Esophagus muscularis mucosa (tissue), 4 donors: ENCODE data around the gene SERPINH1. TPM values are rescaled to one million over a fixed set of nuclear protein-coding genes. Genes with fewer than 3 reads are reported as not detected.

Experiments
- DNase-seq: peaks from one replicate; pipeline ENCODE4 v3.0.0-alpha.2; 2017; ENCODE audit errors: extremely low spot score
- H3K27ac ChIP-seq, 4 donors: fragments of 200-600 bp; sonication (generic); replicated peaks in 1 of 4; 1 replicate in 3 of 4; 2 replicates in 1 of 4; pipeline ENCODE4 v1.5.1; 2016 to 2019; ENCODE audit warnings: mild to moderate bottlenecking in 1 of 4
- H3K27me3 ChIP-seq, 4 donors: fragments of 200-600 bp; sonication (generic); one replicate each; pipeline versions ENCODE4 v1.5.1 to v1.6.0; 2016 to 2019
- H3K36me3 ChIP-seq, 4 donors: fragments of 200-600 bp; sonication (generic); one replicate each; pipeline ENCODE4 v1.5.1; 2016 to 2019
- H3K4me1 ChIP-seq, 4 donors: fragments of 200-600 bp; sonication (generic); one replicate each; pipeline ENCODE4 v1.5.1; 2016 to 2019
- H3K4me3 ChIP-seq, 4 donors: fragments of 200-600 bp; sonication (generic); 1 replicate in 2 of 4; 2 replicates in 2 of 4; pipeline ENCODE4 v1.5.1; 2016 to 2019; ENCODE audit warnings: mild to moderate bottlenecking in 4 of 4, moderate library complexity in 1 of 4
- H3K9me3 ChIP-seq, 4 donors: fragments of 200-600 bp; sonication (generic); 1 replicate in 3 of 4; 2 replicates in 1 of 4; pipeline ENCODE4 v1.5.1; 2016 to 2019
- CTCF ChIP-seq, 3 experiments: fragments of 200-600 bp in 2 of 3; fragments of 450-650 bp in 1 of 3; sonication (generic) in 2 of 3; IDR thresholded peaks; one replicate each; pipeline ENCODE4 v1.5.1; 2017 to 2019; ENCODE audit warnings: antibody characterized with exemption in 3 of 3, mild to moderate bottlenecking in 2 of 3, moderate library complexity in 1 of 3
- EP300 ChIP-seq: sonication (generic); formaldehyde crosslinking; IDR thresholded peaks from one replicate; pipeline ENCODE4 v1.6.1; 2017; ENCODE audit warnings: antibody characterized with exemption
- POLR2A ChIP-seq: fragments of 450-650 bp; IDR thresholded peaks from one replicate; pipeline ENCODE4 v1.6.1; 2017; ENCODE audit warnings: antibody characterized with exemption, moderate library complexity, mild to moderate bottlenecking, low read depth
- POLR2AphosphoS5 ChIP-seq, 2 donors: sonication (generic); formaldehyde crosslinking; IDR thresholded peaks; one replicate each; pipeline ENCODE4 v1.6.1; 2017; ENCODE audit warnings: antibody characterized with exemption in 2 of 2
- WGBS: methylation state at CpG from one replicate; pipeline ENCODE4 v1.1.5; 2018; 5-methylcytosine and 5-hydroxymethylcytosine counted together
- intact Hi-C: fragments of 100-400 bp; cut with DNase I; formaldehyde crosslinking; loops from one replicate; pipeline ENCODE4 v1.15.1; 2023
- total RNA-seq, 4 donors: library from RNA; depleted of rRNA; stranded (reverse); fragments of >200 nt; gene quantifications; one replicate each; pipeline versions ENCODE4 v1.1.0 to v1.2.1, GENCODE V29; 2016

SERPINH1 gene
- total RNA-seq, 4 donors from 2014 or later: 162 to 270 (median 219) TPM

DNA sequence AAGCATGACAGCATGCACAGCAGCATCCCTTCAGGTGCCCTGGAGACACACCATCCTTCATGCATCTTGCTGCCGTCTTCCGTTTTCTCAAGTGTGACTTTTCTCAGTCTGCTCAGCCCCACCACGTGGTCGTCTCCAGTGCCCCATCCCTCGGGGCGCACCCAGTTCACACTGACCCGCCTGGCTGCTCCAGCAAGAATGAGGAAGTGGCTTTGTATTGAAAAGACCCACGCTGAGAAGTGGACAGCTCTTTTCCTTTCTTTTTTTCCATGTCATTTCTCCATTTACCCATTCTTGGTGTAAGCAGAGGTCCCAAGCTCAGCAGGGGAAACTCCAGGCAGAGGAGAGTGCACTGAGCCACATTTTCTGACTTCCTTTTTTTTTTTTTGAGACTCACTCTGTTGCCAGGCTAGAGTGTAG lies 14.5 kb downstream of the SERPINH1 start:
- Histone ChIP-seq H3K4me3 (no peak overlapping the region), H3K4me1 (peaks cover 16 to 43% (median 35%) of the 10 kb centered on the region in 4 donors), H3K9me3 (no peaks in the 10 kb centered on the region), H3K27me3 (no peaks in the 10 kb centered on the region), H3K27ac (peak overlapping the region; percentile 20 to 49 (median 28)), H3K36me3 (peaks cover 10 to 30% (median 27%) of the 10 kb centered on the region in 4 donors)
- 26% methylated on average over 8 of the region's 8 CpGs for WGBS
- intact Hi-C loops: loop anchor here (2.0 kb wide), 1 partner anchor 30 kb away; no protein-coding TSS in a partner anchor
- no peak for DNase-seq
- TF ChIP-seq EP300 (no peak), POLR2AphosphoS5 (IDR thresholded peaks at IDR 0.05) (peak in 1 of 2 donors; percentile 14)

DNA sequence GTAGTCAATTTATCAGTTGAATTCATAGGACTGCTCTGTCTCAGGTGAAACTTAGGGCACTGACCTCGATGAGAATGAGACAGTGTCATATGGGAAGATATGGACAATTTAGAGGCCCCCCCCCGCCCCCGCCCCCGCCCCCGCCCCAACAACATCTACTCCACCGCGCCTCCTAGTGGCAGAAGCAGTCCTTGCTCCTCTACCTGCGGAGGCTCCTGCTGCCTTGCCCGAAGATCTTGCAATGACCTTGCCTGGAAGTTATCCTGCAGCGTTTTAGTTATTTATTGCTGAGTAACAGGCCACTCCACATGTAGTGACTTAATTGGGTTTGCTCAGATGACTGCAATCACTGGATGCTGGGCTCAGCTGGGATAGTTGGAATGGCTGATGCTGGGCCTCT lies 15.2 kb downstream of the SERPINH1 start:
- H3K4me3 ChIP-seq: no peak overlapping the region
- H3K27me3 ChIP-seq: no peaks in the 10 kb centered on the region
- no peak for DNase-seq
- H3K9me3 ChIP-seq: no peaks in the 10 kb centered on the region
- H3K36me3 ChIP-seq: peaks cover 4 to 23% (median 20%) of the 10 kb centered on the region in 4 donors
- intact Hi-C loops: loop anchor here (2.0 kb wide), 1 partner anchor 30 kb away; no protein-coding TSS in a partner anchor
- WGBS: 0% methylated on average over 4 of the region's 10 CpGs
- peak overlapping the region in 2 of 4 donors; percentile 28 to 29 for H3K27ac ChIP-seq
- no peak for TF ChIP-seq POLR2A
- peak; percentile 38 to 77 (median 74) for TF ChIP-seq CTCF (IDR thresholded peaks at IDR 0.05)
- no peak for TF ChIP-seq EP300
- no peak for TF ChIP-seq POLR2AphosphoS5 (IDR thresholded peaks at IDR 0.05)
- peaks cover 17 to 41% (median 31%) of the 10 kb centered on the region in 4 donors for H3K4me1 ChIP-seq

GRCh38 chr11:75578977-75579376 lies 16.9 kb downstream of the SERPINH1 start:
- no peak overlapping the region for H3K4me3 ChIP-seq
- intact Hi-C loops: no loop called here
- H3K27ac ChIP-seq: no peak overlapping the region
- peaks cover 26 to 39% (median 32%) of the 10 kb centered on the region in 4 donors for H3K4me1 ChIP-seq
- no peaks in the 10 kb centered on the region for H3K27me3 ChIP-seq
- TF ChIP-seq EP300: no peak
- TF ChIP-seq POLR2AphosphoS5 (IDR thresholded peaks at IDR 0.05): no peak
- TF ChIP-seq CTCF (IDR thresholded peaks at IDR 0.05): no peak
- no peak for TF ChIP-seq POLR2A
- H3K9me3 ChIP-seq: no peaks in the 10 kb centered on the region
- H3K36me3 ChIP-seq: peaks cover 0 to 6% (median 2%) of the 10 kb centered on the region in 4 donors
- no peak for DNase-seq
- WGBS: 17% methylated on average over 1 of the region's 1 CpG

DNA sequence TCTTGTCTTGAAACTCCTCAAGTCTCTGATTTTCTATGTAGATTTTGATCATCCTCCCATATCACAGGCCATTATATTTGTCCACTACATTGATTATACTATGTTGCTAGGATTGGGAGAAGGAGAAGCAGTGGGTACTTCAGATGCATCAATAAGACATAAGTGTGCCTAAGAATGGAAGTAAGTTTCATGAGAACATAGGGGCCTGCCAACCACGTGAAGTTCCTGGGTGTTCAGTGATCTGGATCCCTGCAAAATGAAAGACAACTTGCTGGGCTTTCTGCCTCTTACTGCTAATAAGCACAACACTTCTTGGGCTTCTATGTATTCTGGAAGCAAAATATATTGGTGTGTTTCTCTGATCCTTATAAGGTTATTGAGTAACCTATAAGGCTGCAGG lies 17.8 kb downstream of the SERPINH1 start:
- intact Hi-C loops: no loop called here
- WGBS: 93% methylated on average over 1 of the region's 1 CpG
- H3K4me3 ChIP-seq: no peak overlapping the region
- H3K27me3 ChIP-seq: no peaks in the 10 kb centered on the region
- TF ChIP-seq EP300 (no peak), CTCF (IDR thresholded peaks at IDR 0.05) (no peak), POLR2AphosphoS5 (IDR thresholded peaks at IDR 0.05) (no peak), POLR2A (no peak)
- DNase-seq: no peak
- no peaks in the 10 kb centered on the region for H3K36me3 ChIP-seq
- H3K9me3 ChIP-seq: no peaks in the 10 kb centered on the region
- H3K4me1 ChIP-seq: peaks cover 31 to 47% (median 40%) of the 10 kb centered on the region in 4 donors
- H3K27ac ChIP-seq: no peak overlapping the region

DNA sequence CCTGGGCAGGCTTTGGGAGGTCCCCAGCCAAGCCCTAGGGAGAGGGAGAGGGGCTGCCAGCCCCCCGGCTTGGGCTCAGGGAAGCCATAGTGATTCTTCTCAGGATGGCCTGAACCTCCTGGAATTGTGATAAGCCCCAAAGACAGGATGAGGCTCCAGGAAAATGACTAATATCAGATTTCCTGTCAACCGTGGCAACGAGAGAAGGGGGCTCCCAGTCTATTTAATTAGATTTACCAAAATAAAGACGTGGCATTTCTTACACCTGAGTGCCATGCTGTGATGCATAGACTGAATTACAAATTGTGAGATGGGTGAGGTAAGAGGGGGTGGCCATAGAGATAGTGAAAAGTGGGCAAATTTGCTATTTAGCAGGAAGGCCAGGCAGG lies 20.4 kb downstream of the SERPINH1 start:
- H3K27me3 ChIP-seq: no peaks in the 10 kb centered on the region
- 26% methylated on average over 3 of the region's 4 CpGs for WGBS
- no peak for DNase-seq

More for the DNA sequence above, 20.4 kb downstream of the SERPINH1 start:
- peak overlapping the region; percentile 92 to 98 (median 98) for H3K27ac ChIP-seq
- intact Hi-C loops: no loop called here
- H3K9me3 ChIP-seq: no peaks in the 10 kb centered on the region
- TF ChIP-seq CTCF (IDR thresholded peaks at IDR 0.05) (no peak), POLR2A (no peak), POLR2AphosphoS5 (IDR thresholded peaks at IDR 0.05) (no peak), EP300 (no peak)
- peak overlapping the region; percentile 69 to 84 (median 80) for H3K4me3 ChIP-seq
- H3K36me3 ChIP-seq: no peaks in the 10 kb centered on the region
- H3K4me1 ChIP-seq: peaks cover 19 to 34% (median 26%) of the 10 kb centered on the region in 4 donors
